C4-2B (cell line): ENCODE measurements around the gene TOM1L2.

Source experiments
- CTCF ChIP-seq: fragments of 450-650 bp; conservative IDR thresholded peaks from 2 replicates; pipeline ENCODE4 v1.5.1; 2017; ENCODE audit warnings: mild to moderate bottlenecking
- ZFX ChIP-seq: fragments of 450-650 bp; IDR thresholded peaks from 2 replicates; pipeline ENCODE4 v1.6.1; 2017

GRCh38 chr17:17958982-17959381 lies 13.2 kb downstream of the TOM1L2 start:
- TF ChIP-seq CTCF (no peak), ZFX (no peak)
